Erythroblast (primary cell): ENCODE data around the gene RDH14.

Source experiments
- GATA1 ChIP-seq: IDR thresholded peaks from 2 replicates; pipeline ENCODE4 v1.6.1; 2011; ENCODE audit warnings: low read depth, mild to moderate bottlenecking, control low read depth, low read length, moderate library complexity
- POLR2A ChIP-seq: IDR thresholded peaks from 2 replicates; pipeline ENCODE4 v1.6.1; 2011; ENCODE audit warnings: mild to moderate bottlenecking, low read length

DNA sequence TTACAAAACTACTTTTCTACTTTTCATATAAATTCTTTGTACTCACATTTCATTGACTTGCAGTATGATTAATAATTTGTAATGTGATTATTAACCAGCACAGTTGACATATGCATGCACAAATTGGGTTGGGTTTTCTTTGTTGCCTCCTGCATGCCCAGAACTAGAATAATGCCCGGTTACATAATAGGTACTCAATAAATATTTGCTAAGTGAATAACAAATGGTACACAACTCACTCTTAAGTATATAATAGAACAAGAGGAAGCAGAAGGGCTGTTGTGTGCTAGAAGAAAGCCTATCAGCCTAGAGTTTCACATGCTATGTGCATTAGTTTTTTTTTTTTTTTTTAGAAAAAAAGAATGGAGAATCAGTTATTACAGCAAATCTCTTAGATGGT is 9.3 kb downstream of the RDH14 start:
- TF ChIP-seq POLR2A = no peak
- TF ChIP-seq GATA1 = no peak
